ENCODE data around the gene XRRA1.
"Not testable (repeated sequence)": the region's sequence is repeated elsewhere in the genome, so short reads cannot be mapped to it uniquely, and the experiment has no call there.

Gene XRRA1

GRCh38 chr11:74847395-74847794 lies 101.5 kb downstream of the XRRA1 start:
- peak overlapping the region; percentile 22 for H3K4me3 Mint-ChIP-seq
- H3K27ac Mint-ChIP-seq: no peak overlapping the region
- H3K9me3 Mint-ChIP-seq: no peaks in the 10 kb centered on the region
- peaks cover 19% of the 10 kb centered on the region for H3K4me1 Mint-ChIP-seq
- peak; percentile 26 for ATAC-seq (ENCODE audit: low read depth)
- peaks cover 43% of the 10 kb centered on the region for H3K36me3 Mint-ChIP-seq
- no peaks in the 10 kb centered on the region for H3K27me3 Mint-ChIP-seq
- DNase-seq (ENCODE audit: low spot score in 2 of 2): no peak

GRCh38 chr11:74846770-74847169 lies 102.1 kb downstream of the XRRA1 start:
- peaks cover 19% of the 10 kb centered on the region for H3K4me1 Mint-ChIP-seq
- no peak overlapping the region for H3K27ac Mint-ChIP-seq
- ATAC-seq (ENCODE audit: low read depth) (no peak), DNase-seq (ENCODE audit: low spot score in 2 of 2) (no peak)
- no peak overlapping the region for H3K4me3 Mint-ChIP-seq
- no peaks in the 10 kb centered on the region for H3K9me3 Mint-ChIP-seq
- H3K27me3 Mint-ChIP-seq: no peaks in the 10 kb centered on the region
- H3K36me3 Mint-ChIP-seq: peaks cover 42% of the 10 kb centered on the region

- H3K36me3 Mint-ChIP-seq: peaks cover 40% of the 10 kb centered on the region
- no peak overlapping the region for H3K4me3 Mint-ChIP-seq
- peaks cover 19% of the 10 kb centered on the region for H3K4me1 Mint-ChIP-seq
- no peak for ATAC-seq (ENCODE audit: low read depth)
- no peaks in the 10 kb centered on the region for H3K9me3 Mint-ChIP-seq
- DNase-seq (ENCODE audit: low spot score in 2 of 2): no peak
- H3K27ac Mint-ChIP-seq: no peak overlapping the region
- H3K27me3 Mint-ChIP-seq: no peaks in the 10 kb centered on the region
Measured at GRCh38 chr11:74845978-74846517, 102.8 kb downstream of the XRRA1 start.

- ATAC-seq (ENCODE audit: low read depth) (no peak), DNase-seq (ENCODE audit: low spot score in 2 of 2) (no peak)
- Mint-ChIP-seq H3K9me3 (no peaks in the 10 kb centered on the region), H3K36me3 (peaks cover 36% of the 10 kb centered on the region), H3K4me3 (no peak overlapping the region), H3K4me1 (peaks cover 17% of the 10 kb centered on the region), H3K27me3 (no peaks in the 10 kb centered on the region), H3K27ac (no peak overlapping the region)
Measured at GRCh38 chr11:74844865-74845264, 104.0 kb downstream of the XRRA1 start.

- Mint-ChIP-seq H3K4me1 (peaks cover 20% of the 10 kb centered on the region), H3K27ac (no peak overlapping the region), H3K36me3 (peaks cover 37% of the 10 kb centered on the region), H3K9me3 (no peaks in the 10 kb centered on the region), H3K27me3 (no peaks in the 10 kb centered on the region), H3K4me3 (no peak overlapping the region)
- DNase-seq (ENCODE audit: low spot score in 2 of 2): no peak
- no peak for ATAC-seq (ENCODE audit: low read depth)
Measured at GRCh38 chr11:74844072-74844471, 104.8 kb downstream of the XRRA1 start.

GRCh38 chr11:74842967-74843366 lies 105.9 kb downstream of the XRRA1 start:
- H3K9me3 Mint-ChIP-seq: no peaks in the 10 kb centered on the region
- no peak for DNase-seq (ENCODE audit: low spot score in 2 of 2)
- H3K4me1 Mint-ChIP-seq: peaks cover 19% of the 10 kb centered on the region
- no peak overlapping the region for H3K4me3 Mint-ChIP-seq
- no peaks in the 10 kb centered on the region for H3K27me3 Mint-ChIP-seq
- peaks cover 38% of the 10 kb centered on the region for H3K36me3 Mint-ChIP-seq
- no peak overlapping the region for H3K27ac Mint-ChIP-seq
- no peak for ATAC-seq (ENCODE audit: low read depth)

- H3K27ac Mint-ChIP-seq: peak overlapping the region; percentile 70
- no peak for ATAC-seq (ENCODE audit: low read depth)
Measured at GRCh38 chr11:74840486-74840885, 108.4 kb downstream of the XRRA1 start.

GRCh38 chr11:74839971-74840370 lies 108.9 kb downstream of the XRRA1 start:
- ATAC-seq (ENCODE audit: low read depth) (no peak), DNase-seq (ENCODE audit: low spot score in 2 of 2) (no peak)
- peaks cover 43% of the 10 kb centered on the region for H3K36me3 Mint-ChIP-seq
- H3K4me1 Mint-ChIP-seq: peaks cover 8% of the 10 kb centered on the region
- H3K9me3 Mint-ChIP-seq: no peaks in the 10 kb centered on the region
- H3K27ac Mint-ChIP-seq: peak overlapping the region; percentile 70
- no peaks in the 10 kb centered on the region for H3K27me3 Mint-ChIP-seq
- H3K4me3 Mint-ChIP-seq: no peak overlapping the region

More at GRCh38 chr11:74840486-74840885, 108.4 kb downstream of the XRRA1 start:
- Mint-ChIP-seq H3K9me3 (no peaks in the 10 kb centered on the region), H3K4me3 (no peak overlapping the region), H3K4me1 (peaks cover 8% of the 10 kb centered on the region), H3K27me3 (no peaks in the 10 kb centered on the region), H3K36me3 (peaks cover 44% of the 10 kb centered on the region)
- DNase-seq (ENCODE audit: low spot score in 2 of 2): no peak

- no peaks in the 10 kb centered on the region for H3K9me3 Mint-ChIP-seq
- H3K27ac Mint-ChIP-seq: peak overlapping the region; percentile 75
- no peak for DNase-seq (ENCODE audit: low spot score in 2 of 2)
- H3K36me3 Mint-ChIP-seq: peaks cover 46% of the 10 kb centered on the region
- H3K4me1 Mint-ChIP-seq: peaks cover 8% of the 10 kb centered on the region
- no peaks in the 10 kb centered on the region for H3K27me3 Mint-ChIP-seq
- ATAC-seq (ENCODE audit: low read depth): no peak
- no peak overlapping the region for H3K4me3 Mint-ChIP-seq
Measured at GRCh38 chr11:74839446-74839845, 109.4 kb downstream of the XRRA1 start.

- no peak overlapping the region for H3K4me3 Mint-ChIP-seq
- no peaks in the 10 kb centered on the region for H3K27me3 Mint-ChIP-seq
- ATAC-seq (ENCODE audit: low read depth): no peak
- no peak overlapping the region for H3K27ac Mint-ChIP-seq
- DNase-seq (ENCODE audit: low spot score in 2 of 2): no peak
- peaks cover 45% of the 10 kb centered on the region for H3K36me3 Mint-ChIP-seq
- peaks cover 11% of the 10 kb centered on the region for H3K4me1 Mint-ChIP-seq
- no peaks in the 10 kb centered on the region for H3K9me3 Mint-ChIP-seq
Measured at GRCh38 chr11:74838188-74838587, 110.7 kb downstream of the XRRA1 start.

GRCh38 chr11:74837191-74837590 lies 111.7 kb downstream of the XRRA1 start:
- Mint-ChIP-seq H3K4me1 (peaks cover 11% of the 10 kb centered on the region), H3K36me3 (peaks cover 40% of the 10 kb centered on the region), H3K27ac (peak overlapping the region; percentile 24), H3K27me3 (no peaks in the 10 kb centered on the region), H3K4me3 (no peak overlapping the region), H3K9me3 (no peaks in the 10 kb centered on the region)
- no peak for DNase-seq (ENCODE audit: low spot score in 2 of 2)
- ATAC-seq (ENCODE audit: low read depth): no peak

- H3K36me3 Mint-ChIP-seq: peaks cover 76% of the 10 kb centered on the region
- no peak for ATAC-seq (ENCODE audit: low read depth)
Measured at GRCh38 chr11:74826901-74827300, 122.0 kb downstream of the XRRA1 start.

GRCh38 chr11:74825596-74825995 lies 123.3 kb downstream of the XRRA1 start:
- peaks cover 14% of the 10 kb centered on the region for H3K9me3 Mint-ChIP-seq
- H3K36me3 Mint-ChIP-seq: peaks cover 71% of the 10 kb centered on the region
- H3K4me1 Mint-ChIP-seq; ATAC-seq (ENCODE audit: low read depth); H3K27ac Mint-ChIP-seq; H3K27me3 Mint-ChIP-seq; DNase-seq (ENCODE audit: low spot score in 2 of 2); H3K4me3 Mint-ChIP-seq: not testable (repeated sequence)

More at GRCh38 chr11:74826901-74827300, 122.0 kb downstream of the XRRA1 start:
- no peaks in the 10 kb centered on the region for H3K27me3 Mint-ChIP-seq
- no peak for DNase-seq (ENCODE audit: low spot score in 2 of 2)
- no peak overlapping the region for H3K27ac Mint-ChIP-seq
- H3K9me3 Mint-ChIP-seq: peaks cover 14% of the 10 kb centered on the region
- no peak overlapping the region for H3K4me3 Mint-ChIP-seq
- peaks cover under 1% of the 10 kb centered on the region for H3K4me1 Mint-ChIP-seq

GRCh38 chr11:74824285-74824982 lies 124.5 kb downstream of the XRRA1 start:
- DNase-seq (ENCODE audit: low spot score in 2 of 2) (no peak), ATAC-seq (ENCODE audit: low read depth) (no peak)
- H3K4me1 Mint-ChIP-seq: peaks cover 3% of the 10 kb centered on the region
- no peak overlapping the region for H3K4me3 Mint-ChIP-seq
- no peak overlapping the region for H3K27ac Mint-ChIP-seq
- peaks cover 72% of the 10 kb centered on the region for H3K36me3 Mint-ChIP-seq
- peaks cover 14% of the 10 kb centered on the region for H3K9me3 Mint-ChIP-seq
- H3K27me3 Mint-ChIP-seq: no peaks in the 10 kb centered on the region

GRCh38 chr11:74822170-74822569 lies 126.7 kb downstream of the XRRA1 start:
- peaks cover 69% of the 10 kb centered on the region for H3K36me3 Mint-ChIP-seq
- peaks cover 4% of the 10 kb centered on the region for H3K4me1 Mint-ChIP-seq
- H3K27ac Mint-ChIP-seq: peak overlapping the region; percentile 22
- H3K9me3 Mint-ChIP-seq: peaks cover 14% of the 10 kb centered on the region
- H3K27me3 Mint-ChIP-seq: no peaks in the 10 kb centered on the region
- ATAC-seq (ENCODE audit: low read depth) (no peak), DNase-seq (ENCODE audit: low spot score in 2 of 2) (no peak)
- H3K4me3 Mint-ChIP-seq: no peak overlapping the region
